ENCODE results near the gene SNTG2.
"Not testable (repeated sequence)": the region's sequence is repeated elsewhere in the genome, so short reads cannot be mapped to it uniquely, and the experiment has no call there.

SNTG2 gene

DNA sequence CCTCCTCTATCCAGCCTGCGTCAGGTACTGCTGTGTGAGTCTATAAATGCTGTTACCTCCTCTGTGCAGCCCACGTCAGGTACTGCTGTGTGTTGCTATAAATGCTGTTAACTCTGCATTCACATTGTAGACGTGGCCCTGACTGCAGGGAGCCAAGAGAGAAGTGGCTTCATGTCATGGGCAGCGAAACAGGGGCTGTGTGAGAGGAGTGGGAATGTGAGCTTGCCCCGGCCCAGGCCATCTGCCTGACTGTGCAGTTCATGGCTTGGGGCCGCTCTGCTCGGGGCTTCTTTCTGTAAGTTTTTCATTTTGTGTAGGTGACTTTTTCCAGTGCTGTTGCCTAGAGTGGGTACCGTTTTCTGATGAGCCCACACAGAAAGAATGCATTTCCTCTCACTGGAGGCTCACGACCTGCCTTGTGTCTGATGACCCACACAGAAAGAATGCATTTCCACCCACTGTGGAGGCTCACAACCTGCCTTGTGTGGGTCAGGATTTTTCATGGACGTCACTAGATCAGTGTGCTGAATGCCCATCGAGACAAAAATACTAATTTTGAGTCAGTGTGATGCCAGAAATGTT, 104.5 kb downstream of the SNTG2 start:
- peak; percentile 78 for DNase-seq

- DNase-seq: no peak
Measured at GRCh38 chr2:1060372-1060771, 109.7 kb downstream of the SNTG2 start.

DNA sequence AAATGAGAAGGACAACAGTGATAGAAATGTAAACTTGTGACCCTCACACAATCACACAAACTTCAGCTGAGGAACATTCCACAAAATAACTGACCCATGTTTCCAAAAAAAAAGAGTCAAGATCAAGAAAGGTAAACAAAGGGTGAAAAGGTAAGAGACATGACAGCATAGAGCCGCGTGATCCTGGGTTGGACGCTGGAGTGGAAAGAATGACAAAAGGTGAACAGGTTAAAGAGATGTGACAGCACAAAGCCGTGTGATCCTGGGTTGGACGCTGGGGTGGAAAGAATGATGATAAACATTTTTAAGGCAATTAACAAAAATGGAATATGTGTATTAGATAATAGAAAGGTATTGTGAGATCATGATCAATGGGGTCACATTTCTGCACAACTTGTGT, 110.3 kb downstream of the SNTG2 start:
- DNase-seq: no peak

DNA sequence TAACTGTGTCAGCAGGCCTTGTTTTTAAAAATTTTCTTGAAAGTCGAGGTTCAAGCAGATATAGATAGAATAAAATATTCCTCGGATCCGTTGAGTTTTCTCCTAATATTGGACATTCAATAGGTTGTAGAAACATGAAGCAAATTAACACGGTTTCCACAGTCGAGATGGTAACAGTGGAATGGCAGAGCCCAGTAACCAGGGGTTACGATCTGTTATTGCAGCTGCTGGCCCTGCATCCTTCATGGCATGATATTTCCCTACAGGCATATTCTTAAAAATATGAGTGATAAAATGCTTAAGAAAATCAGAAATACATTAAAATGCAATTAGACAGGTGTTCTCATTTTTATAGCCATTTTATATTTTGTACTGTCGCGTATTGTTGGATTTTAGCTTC, 117.6 kb downstream of the SNTG2 start:
- DNase-seq: no peak

DNA sequence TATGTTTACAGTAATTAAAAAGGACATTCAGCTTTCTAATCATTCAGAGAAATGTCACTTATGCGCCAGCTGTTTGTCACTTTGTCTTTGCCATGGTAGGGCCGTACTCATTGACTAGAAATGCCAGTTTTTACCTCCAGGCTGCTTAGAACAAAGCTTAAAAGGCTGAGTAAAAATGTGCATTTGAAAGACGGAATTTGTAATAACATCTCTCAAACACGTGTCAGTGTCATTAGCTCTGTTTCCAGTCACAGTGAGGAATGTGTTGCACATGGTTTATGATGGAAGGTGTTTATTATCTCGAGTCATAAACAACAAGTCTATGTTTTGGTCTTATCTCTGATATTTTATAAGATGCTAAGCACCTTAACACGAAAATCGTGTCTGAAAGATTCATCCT, 118.2 kb downstream of the SNTG2 start:
- no peak for DNase-seq

DNA sequence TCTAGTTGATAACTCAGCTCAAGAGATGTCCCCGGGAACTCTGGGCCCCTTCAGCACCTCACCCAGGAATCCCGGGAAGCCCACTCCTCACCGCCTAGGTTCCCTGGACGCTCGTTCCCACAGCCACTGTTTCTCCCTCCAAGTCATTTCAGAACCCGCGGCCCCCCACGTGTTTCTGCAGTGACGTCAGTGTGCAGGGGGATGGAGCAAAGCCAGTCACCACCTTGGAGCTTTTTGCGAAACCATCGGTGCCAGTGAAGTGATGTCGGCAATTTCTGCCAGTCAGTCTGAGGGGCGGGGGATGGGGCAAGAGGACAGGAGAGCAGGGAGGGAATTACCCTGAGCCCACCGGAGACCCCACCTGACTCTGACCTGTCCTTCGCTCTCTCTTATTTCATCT, 119.2 kb downstream of the SNTG2 start:
- no peak for DNase-seq

DNA sequence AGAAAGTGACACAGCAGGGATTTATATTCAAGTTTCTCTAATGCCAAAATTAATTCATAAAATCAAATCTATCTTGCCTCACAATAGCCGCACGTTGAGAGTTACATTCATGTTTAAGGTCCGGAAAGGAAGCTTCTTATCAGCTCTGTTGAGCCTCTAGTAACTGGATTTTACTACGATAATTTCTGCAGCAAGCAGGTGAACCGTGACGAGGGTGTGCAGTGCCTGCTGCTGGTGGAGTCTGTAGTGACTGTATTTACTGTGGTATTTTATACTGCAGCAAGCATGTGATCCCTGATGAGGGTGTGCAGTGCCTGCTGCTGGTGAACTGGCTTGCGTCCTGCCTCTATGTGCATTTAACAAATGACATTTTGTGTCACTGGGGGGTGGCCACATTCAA, 120.0 kb downstream of the SNTG2 start:
- DNase-seq: no peak

DNA sequence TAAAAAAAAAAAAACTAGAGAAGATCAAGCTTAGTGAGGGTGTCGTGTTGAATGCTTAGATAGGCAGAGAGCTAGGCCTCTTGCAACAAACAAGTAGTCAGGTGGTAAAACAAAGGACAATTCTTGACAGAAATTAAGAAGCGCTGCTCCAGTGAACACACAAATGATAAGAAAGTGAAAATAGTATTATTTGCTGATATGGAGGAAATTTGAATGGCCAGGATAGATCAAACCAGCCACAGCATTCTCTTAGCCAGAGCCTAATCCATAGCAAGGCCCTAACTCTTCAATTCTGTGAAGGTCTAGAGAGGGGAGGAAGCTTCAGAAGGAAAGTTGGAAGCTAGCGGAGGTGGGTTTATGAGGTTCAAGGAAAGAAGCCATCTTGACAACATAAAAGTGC, 121.0 kb downstream of the SNTG2 start:
- DNase-seq: no peak

- DNase-seq: no peak
Measured at GRCh38 chr2:1072250-1072649, 121.6 kb downstream of the SNTG2 start.

GRCh38 chr2:1077911-1078310, 127.3 kb downstream of the SNTG2 start:
- DNase-seq: no peak

DNA sequence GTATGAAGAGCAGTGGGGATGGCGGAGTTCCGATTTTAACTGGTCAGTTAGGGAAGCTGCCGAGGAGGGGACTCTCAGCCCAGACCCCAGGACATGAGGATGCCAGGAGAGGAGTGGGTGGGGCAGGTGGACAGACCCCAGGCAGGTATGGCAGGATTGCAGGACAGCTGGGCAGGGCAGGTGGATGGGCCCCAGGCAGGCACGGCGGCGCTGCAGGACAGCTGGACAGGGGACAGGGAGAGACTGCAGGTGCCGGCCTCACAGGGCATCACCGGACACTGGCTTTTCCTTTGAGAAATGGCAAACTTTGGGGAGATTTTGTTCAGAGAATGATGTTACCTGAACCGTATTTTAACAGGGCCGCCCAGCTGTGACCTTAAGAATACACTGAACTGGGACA, 127.7 kb downstream of the SNTG2 start:
- DNase-seq: no peak

DNA sequence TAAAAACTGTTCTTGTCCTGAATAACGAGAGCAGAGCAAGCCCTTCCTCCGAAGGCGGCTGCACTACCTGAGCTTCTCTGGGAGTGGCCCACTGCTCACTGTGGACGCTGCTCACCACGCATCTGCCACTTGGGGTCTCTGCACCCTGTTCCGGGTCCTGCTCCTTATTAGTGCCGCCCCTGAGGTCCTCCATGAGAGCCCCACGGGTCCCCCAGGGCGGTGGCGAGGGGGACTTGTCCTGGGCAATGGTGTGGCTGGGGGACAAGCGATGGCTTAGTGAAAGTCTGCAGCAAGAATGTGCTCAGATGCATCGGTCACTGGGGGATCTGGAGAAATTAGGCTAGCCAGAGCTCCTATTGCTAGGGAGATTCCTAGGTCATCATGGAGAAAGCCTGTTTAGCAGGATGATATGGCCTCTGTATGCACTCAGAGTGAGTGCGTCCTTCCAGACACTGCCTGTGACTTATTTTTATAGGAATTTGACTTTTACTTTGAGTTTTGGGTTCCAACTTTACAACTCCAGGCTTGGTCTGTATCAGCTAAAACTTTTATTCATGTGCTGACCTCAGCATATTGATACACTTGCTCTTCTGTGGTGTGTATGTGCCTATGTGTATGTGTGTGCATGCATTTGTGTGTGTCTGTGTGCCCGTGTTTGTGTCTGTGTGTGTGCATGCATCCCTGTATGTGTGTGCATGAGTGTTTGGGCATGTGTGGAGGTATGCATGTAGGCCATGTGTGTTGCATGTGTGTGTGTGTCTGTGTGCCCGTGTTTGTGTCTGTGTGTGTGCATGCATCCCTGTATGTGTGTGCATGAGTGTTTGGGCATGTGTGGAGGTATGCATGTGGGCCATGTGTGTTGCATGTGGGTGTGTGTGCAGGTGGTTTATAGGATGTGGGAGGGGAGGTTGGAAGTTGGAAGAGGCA, 129.5 kb downstream of the SNTG2 start:
- no peak for DNase-seq

DNA sequence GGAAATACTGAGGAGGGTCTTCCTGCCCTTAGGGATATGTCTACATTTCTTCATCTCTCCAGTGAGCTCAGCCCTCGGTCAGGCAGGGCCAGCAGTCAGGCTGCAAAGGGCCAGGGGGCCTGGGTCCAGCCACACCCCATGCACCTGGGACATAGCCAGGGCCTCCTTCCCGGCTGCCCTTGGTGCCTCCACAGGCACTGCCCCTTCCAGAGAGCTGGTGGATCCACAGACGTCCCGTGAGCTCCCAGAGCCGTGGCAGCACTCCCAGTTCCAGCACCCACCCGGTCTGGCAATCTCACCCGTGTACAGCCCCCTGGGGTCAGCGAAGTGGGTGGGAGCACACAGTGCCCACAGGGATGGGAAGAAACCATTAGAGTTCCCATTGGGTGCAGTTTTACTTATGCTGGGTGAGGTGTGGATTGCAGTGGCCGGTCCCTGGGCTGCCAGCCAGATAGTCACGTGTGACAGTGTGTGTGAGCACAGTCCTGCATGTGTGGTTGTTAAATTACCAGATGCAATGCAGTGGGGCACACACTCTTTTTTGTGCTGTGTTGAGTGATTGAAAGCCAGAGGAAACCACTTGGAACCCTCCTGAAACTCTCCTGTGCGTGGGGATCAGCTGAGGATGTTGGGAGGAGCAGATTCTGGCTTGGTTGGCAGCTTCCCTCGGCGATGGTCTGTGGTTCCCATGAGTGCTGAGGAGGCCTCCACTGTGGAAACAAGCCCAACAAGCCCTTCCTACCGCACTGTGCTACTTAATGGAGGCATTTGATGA, 131.0 kb downstream of the SNTG2 start:
- DNase-seq: no peak

GRCh38 chr2:1082456-1083205, 132.0 kb downstream of the SNTG2 start:
- no peak for DNase-seq

DNA sequence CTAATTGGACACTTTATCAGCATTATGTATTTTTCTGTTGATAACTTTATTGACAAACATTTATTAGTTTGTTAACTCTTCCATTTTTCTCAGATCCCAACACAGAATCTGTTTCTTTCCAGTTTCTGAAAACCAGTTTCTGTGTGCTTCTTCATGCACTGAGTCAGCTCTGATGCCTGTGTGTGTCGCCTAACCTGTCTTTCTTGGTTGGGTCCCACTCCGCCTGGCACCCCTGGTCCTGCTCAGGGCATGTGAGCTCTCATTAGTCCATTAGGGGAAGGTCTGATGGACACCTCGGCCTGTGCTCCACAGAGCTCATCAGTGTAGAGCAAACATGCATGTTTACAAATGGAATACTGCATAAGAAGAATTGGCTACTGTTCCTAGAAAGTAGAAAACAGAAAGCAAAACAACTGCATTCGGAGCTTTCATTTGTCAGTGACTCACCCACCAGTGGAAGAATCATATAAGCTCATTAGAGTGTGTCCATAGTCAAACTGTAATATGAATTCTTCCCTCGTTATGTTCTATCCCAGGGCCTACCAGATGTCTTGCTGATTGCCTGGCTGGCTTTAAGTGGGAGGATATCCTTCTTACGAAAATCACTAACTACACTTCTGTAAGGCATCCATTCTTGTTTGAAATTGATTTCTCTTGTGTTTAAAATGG, 137.7 kb downstream of the SNTG2 start:
- no peak for DNase-seq

DNA sequence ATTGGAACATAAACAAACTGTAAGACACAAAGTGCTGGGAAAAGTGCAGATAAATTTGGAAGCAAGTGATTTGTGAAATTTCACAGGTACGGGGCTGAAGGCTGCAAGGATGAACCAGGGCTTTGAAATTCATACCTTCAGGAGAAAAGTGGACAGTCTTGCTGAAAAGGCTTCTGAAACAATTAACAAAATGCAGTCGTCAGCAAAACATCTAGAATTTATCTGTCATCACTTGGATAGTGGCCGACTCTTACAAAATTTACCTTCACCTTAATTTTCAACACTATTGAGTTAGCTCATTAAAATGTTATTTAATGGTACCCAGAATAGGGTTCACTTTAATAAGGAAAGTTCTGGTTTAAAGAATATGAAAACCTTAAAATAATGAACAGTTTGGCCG, 138.3 kb downstream of the SNTG2 start:
- no peak for DNase-seq

DNA sequence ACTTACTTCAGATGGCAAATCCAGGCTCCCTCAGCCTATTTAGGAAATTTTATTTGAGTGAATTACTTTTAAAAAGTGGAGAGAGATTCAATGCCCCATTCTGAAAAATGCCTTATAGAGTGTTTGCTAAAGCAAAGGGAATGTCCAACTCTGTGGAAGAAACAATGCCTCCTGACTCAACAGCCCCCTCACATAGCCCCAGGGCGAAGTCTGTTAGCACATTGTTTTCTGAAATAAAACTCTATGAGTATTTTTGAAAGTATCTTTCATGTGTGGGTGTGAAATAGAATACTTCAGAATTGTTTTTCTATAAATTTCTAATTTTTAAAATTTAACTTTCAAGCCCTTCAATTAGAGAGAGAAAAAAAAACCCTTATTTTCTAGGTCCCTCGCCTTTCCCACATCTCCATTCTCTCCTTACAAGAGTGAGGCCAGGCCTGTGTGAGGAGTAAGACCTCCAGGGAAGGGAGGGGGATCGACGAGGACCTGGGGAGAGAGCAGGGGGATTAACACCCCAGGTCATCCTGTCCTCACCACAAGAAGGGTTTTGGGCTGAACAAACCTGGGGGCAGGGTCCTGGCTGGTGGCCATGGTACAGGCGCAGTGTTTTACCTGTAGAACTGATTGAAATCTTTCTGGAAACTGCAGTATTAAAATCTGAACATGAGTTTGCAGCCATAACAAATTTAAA, 141.4 kb downstream of the SNTG2 start:
- no peak for DNase-seq

GRCh38 chr2:1093668-1094067, 143.0 kb downstream of the SNTG2 start:
- not testable (repeated sequence) for DNase-seq

DNA sequence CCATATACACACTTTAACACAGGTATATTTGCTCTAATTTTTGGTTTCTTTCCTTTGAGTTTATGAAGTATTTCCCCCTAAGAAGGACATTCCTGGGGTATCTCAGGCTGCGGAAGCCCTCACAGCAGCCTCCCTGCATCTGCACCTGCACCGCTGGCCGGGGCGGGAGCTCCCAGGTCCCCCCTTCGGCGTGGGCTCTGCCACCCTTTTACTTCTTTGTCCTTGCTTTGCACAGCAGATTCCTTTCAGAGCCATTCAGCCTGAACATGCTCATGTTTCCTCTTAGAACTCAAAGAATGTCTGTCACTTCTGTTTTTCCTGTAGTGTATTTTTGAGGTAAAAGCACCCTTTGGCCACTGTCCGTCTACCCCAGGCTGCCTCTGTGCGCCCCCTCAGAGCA, 146.5 kb downstream of the SNTG2 start:
- no peak for DNase-seq

DNA sequence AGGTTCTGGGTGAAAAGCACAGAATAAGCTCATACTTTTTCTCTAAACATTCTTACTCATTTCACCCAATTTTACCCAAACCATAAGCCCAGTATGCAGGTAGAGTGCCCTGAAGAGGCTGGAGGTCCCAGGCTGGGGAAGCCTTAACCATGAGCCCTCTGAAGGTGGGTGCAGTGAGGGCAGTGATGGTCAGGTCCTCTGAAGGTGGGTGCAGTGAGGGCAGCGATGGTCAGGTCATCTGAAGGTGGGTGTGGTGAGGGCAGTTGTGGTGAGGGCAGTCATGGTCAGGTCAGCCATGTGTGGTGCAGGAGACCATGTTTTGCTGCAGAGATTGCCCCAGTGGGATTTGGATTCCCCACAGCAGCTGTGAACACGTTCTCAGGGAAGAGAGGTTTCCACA, 148.8 kb downstream of the SNTG2 start:
- no peak for DNase-seq

- DNase-seq: no peak
Measured at GRCh38 chr2:1101011-1101782, 150.5 kb downstream of the SNTG2 start.

All from NCI-H226 (cell line).